SK-N-SH (cell line): ENCODE results near the gene ZNF587.
"Not testable (repeated sequence)": the region's sequence is repeated elsewhere in the genome, so short reads cannot be mapped to it uniquely, and the experiment has no call there.

ENCODE experiments used
- CTCF ChIP-seq: fragments of 200-600 bp; sonication (generic); IDR thresholded peaks from 2 replicates; pipeline ENCODE4 v1.6.1; 2017; ENCODE audit warnings: antibody characterized with exemption, mild to moderate bottlenecking, moderate library complexity
- EP300 ChIP-seq, 2 experiments: IDR thresholded peaks; 2 replicates each; pipeline versions ENCODE4 v1.4.0 to v1.6.1; 2012; ENCODE audit warnings: borderline replicate concordance in 1 of 2, low read depth in 1 of 2, low read length in 1 of 2
- POLR2AphosphoS5 ChIP-seq: IDR thresholded peaks from 2 replicates; pipeline ENCODE4 v1.6.1; 2012; ENCODE audit warnings: low read depth, low read length
- TAF1 ChIP-seq: IDR thresholded peaks from 2 replicates; pipeline ENCODE4 v1.6.1; 2012; ENCODE audit warnings: low read depth, mild to moderate bottlenecking, low read length, moderate library complexity, borderline replicate concordance
- TCF12 ChIP-seq: IDR thresholded peaks from 2 replicates; pipeline ENCODE4 v1.4.0; 2012
- YY1 ChIP-seq: IDR thresholded peaks from 2 replicates; pipeline ENCODE4 v1.4.0; 2012; ENCODE audit warnings: low read depth, mild to moderate bottlenecking

- not testable (repeated sequence) for TF ChIP-seq POLR2AphosphoS5; CTCF; TAF1; TCF12; YY1; EP300 (IDR thresholded peaks at IDR 0.05; ENCODE audit: borderline replicate concordance in 1 of 2, low read depth in 1 of 2, low read length in 1 of 2)
Measured at GRCh38 chr19:57847164-57847563, 2.5 kb upstream of the ZNF587 start.
